ENCODE measurements around the gene SLC19A2. TPM values are rescaled to one million over a fixed set of nuclear protein-coding genes. Genes with fewer than 3 reads are reported as not detected.
A peak's percentile ranks its signal among the peaks of the same experiment; 100 is the strongest.

Gene SLC19A2
- total RNA-seq, 2 donors from 2014 or later = 4.6 to 7.2 TPM

- H3K4me1 Mint-ChIP-seq (ENCODE audit: low read depth) = peaks cover 68% of the 10 kb centered on the region
- peaks cover 0 to 4% of the 10 kb centered on the region in 2 donors for H3K36me3 Mint-ChIP-seq (ENCODE audit: insufficient read depth in 2 of 2)
- H3K4me3 Mint-ChIP-seq = peak overlapping the region; percentile 89 to 93
- ATAC-seq (replicated peaks in 1 of 2) = no peak
- no peak overlapping the region for H3K27ac Mint-ChIP-seq
- H3K9me3 Mint-ChIP-seq = no peaks in the 10 kb centered on the region
- DNase-seq = no peak
- peaks cover 7% of the 10 kb centered on the region for H3K27me3 Mint-ChIP-seq (ENCODE audit: low read depth)
These were observed 2.2 kb downstream of the SLC19A2 start for GRCh38 chr1:169483500-169483966.

- no peak for ATAC-seq (replicated peaks in 1 of 2)
- H3K9me3 Mint-ChIP-seq = no peaks in the 10 kb centered on the region
- H3K27me3 Mint-ChIP-seq (ENCODE audit: low read depth) = no peaks in the 10 kb centered on the region
- H3K4me3 Mint-ChIP-seq = no peak overlapping the region
- H3K36me3 Mint-ChIP-seq (ENCODE audit: insufficient read depth in 2 of 2) = no peaks in the 10 kb centered on the region
- H3K27ac Mint-ChIP-seq = no peak overlapping the region
- H3K4me1 Mint-ChIP-seq (ENCODE audit: low read depth) = peaks cover 42% of the 10 kb centered on the region
- no peak for DNase-seq
These were observed 6.2 kb downstream of the SLC19A2 start for GRCh38 chr1:169479363-169480066.

GRCh38 chr1:169478094-169478672, 7.6 kb downstream of the SLC19A2 start:
- Mint-ChIP-seq H3K36me3 (ENCODE audit: insufficient read depth in 2 of 2) (no peaks in the 10 kb centered on the region), H3K27ac (no peak overlapping the region), H3K9me3 (no peaks in the 10 kb centered on the region), H3K27me3 (ENCODE audit: low read depth) (no peaks in the 10 kb centered on the region), H3K4me3 (no peak overlapping the region), H3K4me1 (ENCODE audit: low read depth) (peaks cover 28% of the 10 kb centered on the region)
- DNase-seq (no peak), ATAC-seq (replicated peaks in 1 of 2) (no peak)

GRCh38 chr1:169475806-169476387, 9.8 kb downstream of the SLC19A2 start:
- ATAC-seq (replicated peaks in 1 of 2) (no peak), DNase-seq (no peak)
- Mint-ChIP-seq H3K9me3 (no peaks in the 10 kb centered on the region), H3K4me1 (ENCODE audit: low read depth) (peaks cover 13% of the 10 kb centered on the region), H3K27ac (no peak overlapping the region), H3K27me3 (ENCODE audit: low read depth) (no peaks in the 10 kb centered on the region), H3K4me3 (no peak overlapping the region), H3K36me3 (ENCODE audit: insufficient read depth in 2 of 2) (no peaks in the 10 kb centered on the region)

GRCh38 chr1:169474302-169474995, 11.3 kb downstream of the SLC19A2 start:
- DNase-seq (no peak), ATAC-seq (replicated peaks in 1 of 2) (no peak)
- no peaks in the 10 kb centered on the region for H3K9me3 Mint-ChIP-seq
- H3K27me3 Mint-ChIP-seq (ENCODE audit: low read depth) = no peaks in the 10 kb centered on the region
- H3K4me1 Mint-ChIP-seq (ENCODE audit: low read depth) = peaks cover 6% of the 10 kb centered on the region
- H3K4me3 Mint-ChIP-seq = no peak overlapping the region
- H3K27ac Mint-ChIP-seq = no peak overlapping the region
- no peaks in the 10 kb centered on the region for H3K36me3 Mint-ChIP-seq (ENCODE audit: insufficient read depth in 2 of 2)

- H3K9me3 Mint-ChIP-seq = no peaks in the 10 kb centered on the region
- no peak overlapping the region for H3K27ac Mint-ChIP-seq
- H3K4me1 Mint-ChIP-seq (ENCODE audit: low read depth) = peaks cover 6% of the 10 kb centered on the region
These were observed 12.4 kb downstream of the SLC19A2 start for GRCh38 chr1:169473347-169473746.

GRCh38 chr1:169472738-169473137, 13.0 kb downstream of the SLC19A2 start:
- Mint-ChIP-seq H3K4me3 (no peak overlapping the region), H3K9me3 (no peaks in the 10 kb centered on the region), H3K36me3 (ENCODE audit: insufficient read depth in 2 of 2) (no peaks in the 10 kb centered on the region), H3K4me1 (ENCODE audit: low read depth) (peaks cover 6% of the 10 kb centered on the region), H3K27me3 (ENCODE audit: low read depth) (no peaks in the 10 kb centered on the region), H3K27ac (no peak overlapping the region)
- no peak for ATAC-seq (replicated peaks in 1 of 2)
- DNase-seq = no peak

More at GRCh38 chr1:169473347-169473746, 12.4 kb downstream of the SLC19A2 start:
- Mint-ChIP-seq H3K27me3 (ENCODE audit: low read depth) (no peaks in the 10 kb centered on the region), H3K36me3 (ENCODE audit: insufficient read depth in 2 of 2) (no peaks in the 10 kb centered on the region), H3K4me3 (no peak overlapping the region)
- DNase-seq = no peak
- ATAC-seq (replicated peaks in 1 of 2) = no peak

- H3K27me3 Mint-ChIP-seq (ENCODE audit: low read depth) = no peaks in the 10 kb centered on the region
- DNase-seq (no peak), ATAC-seq (replicated peaks in 1 of 2) (no peak)
- no peaks in the 10 kb centered on the region for H3K36me3 Mint-ChIP-seq (ENCODE audit: insufficient read depth in 2 of 2)
- H3K27ac Mint-ChIP-seq = no peak overlapping the region
- no peak overlapping the region for H3K4me3 Mint-ChIP-seq
- H3K4me1 Mint-ChIP-seq (ENCODE audit: low read depth) = no peaks in the 10 kb centered on the region
- no peaks in the 10 kb centered on the region for H3K9me3 Mint-ChIP-seq
These were observed 16.8 kb downstream of the SLC19A2 start for GRCh38 chr1:169468982-169469381.

- DNase-seq (peak in 1 of 2 donors; percentile 15), ATAC-seq (replicated peaks in 1 of 2) (no peak)
- H3K36me3 Mint-ChIP-seq (ENCODE audit: insufficient read depth in 2 of 2) = no peaks in the 10 kb centered on the region
- no peak overlapping the region for H3K27ac Mint-ChIP-seq
- peaks cover 1% of the 10 kb centered on the region for H3K27me3 Mint-ChIP-seq (ENCODE audit: low read depth)
- H3K4me1 Mint-ChIP-seq (ENCODE audit: low read depth) = peaks cover 2% of the 10 kb centered on the region
- H3K4me3 Mint-ChIP-seq = no peak overlapping the region
- H3K9me3 Mint-ChIP-seq = no peaks in the 10 kb centered on the region
These were observed 19.2 kb downstream of the SLC19A2 start for GRCh38 chr1:169466259-169467230.

GRCh38 chr1:169465281-169465680, 20.5 kb downstream of the SLC19A2 start:
- DNase-seq = no peak

GRCh38 chr1:169462385-169462784, 23.4 kb downstream of the SLC19A2 start:
- no peak overlapping the region for H3K4me3 Mint-ChIP-seq
- H3K36me3 Mint-ChIP-seq (ENCODE audit: insufficient read depth in 2 of 2) = peaks cover 4% of the 10 kb centered on the region in 2 donors
- DNase-seq (no peak), ATAC-seq (replicated peaks in 1 of 2) (no peak)
- no peak overlapping the region for H3K27ac Mint-ChIP-seq
- H3K27me3 Mint-ChIP-seq (ENCODE audit: low read depth) = peaks cover 20% of the 10 kb centered on the region
- H3K4me1 Mint-ChIP-seq (ENCODE audit: low read depth) = peaks cover 21% of the 10 kb centered on the region
- no peaks in the 10 kb centered on the region for H3K9me3 Mint-ChIP-seq

More at GRCh38 chr1:169465281-169465680, 20.5 kb downstream of the SLC19A2 start:
- ATAC-seq (replicated peaks in 1 of 2) = no peak
- Mint-ChIP-seq H3K27me3 (ENCODE audit: low read depth) (peaks cover 12% of the 10 kb centered on the region), H3K9me3 (no peaks in the 10 kb centered on the region), H3K4me1 (ENCODE audit: low read depth) (peaks cover 14% of the 10 kb centered on the region), H3K4me3 (no peak overlapping the region), H3K36me3 (ENCODE audit: insufficient read depth in 2 of 2) (peaks cover 3 to 4% of the 10 kb centered on the region in 2 donors), H3K27ac (no peak overlapping the region)

GRCh38 chr1:169461390-169462000, 24.2 kb downstream of the SLC19A2 start:
- Mint-ChIP-seq H3K9me3 (peaks cover 3 to 5% of the 10 kb centered on the region in 2 donors), H3K27ac (peak overlapping the region; percentile 1), H3K27me3 (ENCODE audit: low read depth) (peaks cover 20% of the 10 kb centered on the region), H3K4me3 (peak overlapping the region; percentile 14 to 46), H3K4me1 (ENCODE audit: low read depth) (peaks cover 21% of the 10 kb centered on the region), H3K36me3 (ENCODE audit: insufficient read depth in 2 of 2) (peaks cover 10% of the 10 kb centered on the region in 2 donors)
- DNase-seq (no peak), ATAC-seq (replicated peaks in 1 of 2) (peak; percentile 51 to 70)
